HG03095 (cell line): ENCODE data around the gene CDC42SE2.

ENCODE experiments used
- ATAC-seq: cut with Tn5 transposase; IDR thresholded peaks from one replicate; pipeline ENCODE4 v1.9.1; 2021; ENCODE audit warnings: moderate library complexity; ENCODE audit not compliant: unreplicated experiment

CDC42SE2 gene

GRCh38 chr5:131423056-131423455 is 159.2 kb downstream of the CDC42SE2 start:
- ATAC-seq, result no peak

GRCh38 chr5:131426011-131426410 is 162.2 kb downstream of the CDC42SE2 start:
- ATAC-seq, result no peak

- ATAC-seq, result no peak
Measured at GRCh38 chr5:131430794-131431193, 166.9 kb downstream of the CDC42SE2 start.

GRCh38 chr5:131431794-131432193 is 167.9 kb downstream of the CDC42SE2 start:
- ATAC-seq, result no peak

GRCh38 chr5:131433109-131433508 is 169.3 kb downstream of the CDC42SE2 start:
- ATAC-seq, result no peak

GRCh38 chr5:131436081-131436480 is 172.2 kb downstream of the CDC42SE2 start:
- no peak for ATAC-seq

GRCh38 chr5:131441184-131441583 is 177.3 kb downstream of the CDC42SE2 start:
- ATAC-seq, result no peak
